CD4-positive, alpha-beta T cell (primary cell): ENCODE data around the gene PPP1R13B. TPM values are rescaled to one million over a fixed set of nuclear protein-coding genes. Genes with fewer than 3 reads are reported as not detected.

ENCODE experiments used
- ATAC-seq: fragments of 200-7000 bp; cut with Tn5 transposase; one replicate; pipeline ENCODE4 v1.10.0; 2022; ENCODE audit warnings: mild to moderate bottlenecking; ENCODE audit not compliant: poor library complexity
- CTCF ChIA-PET: fragments of 350-600 bp; sonication (Branson Sonifier 250); formaldehyde crosslinking; loops from one replicate; lab custom pipeline; 2021; ENCODE audit warnings: antibody characterized with exemption, inconsistent platforms; lab: Charles Lee
- POLR2A ChIA-PET: fragments of 350-600 bp; sonication (Branson Sonifier 250); formaldehyde crosslinking; loops from one replicate; lab custom pipeline; 2021; ENCODE audit warnings: antibody characterized with exemption, inconsistent platforms; lab: Charles Lee
- DNase-seq, 14 experiments: peaks; one replicate each; pipeline ENCODE4 v3.0.0-alpha.2; 2013 to 2020; ENCODE audit warnings: mixed read lengths in 2 of 14
- H3K27ac ChIP-seq, 2 donors: one replicate each; pipeline versions ENCODE4 v1.5.1 to v1.7.0; 2013; ENCODE audit warnings: low read length in 2 of 2, low read depth in 1 of 2, mild to moderate bottlenecking in 1 of 2
- H3K27me3 ChIP-seq, 2 experiments: 1 replicate in 1 of 2; 2 replicates in 1 of 2; pipeline versions ENCODE4 v1.6.1 to v1.7.0; 2013; ENCODE audit warnings: low read length in 2 of 2, control low read depth in 1 of 2, mild to moderate bottlenecking in 1 of 2, moderate library complexity in 1 of 2; ENCODE audit not compliant: insufficient read depth in 2 of 2, control insufficient read depth in 1 of 2
- H3K36me3 ChIP-seq: one replicate; pipeline ENCODE4 v1.6.1; 2013; ENCODE audit warnings: low read length, control low read depth; ENCODE audit not compliant: insufficient read depth
- H3K4me1 ChIP-seq: one replicate; pipeline ENCODE4 v1.6.1; 2013; ENCODE audit warnings: low read length, control low read depth; ENCODE audit not compliant: insufficient read depth
- H3K4me3 ChIP-seq: one replicate; pipeline ENCODE4 v1.5.1; 2013; ENCODE audit warnings: mild to moderate bottlenecking, low read length, moderate library complexity
- H3K9me3 ChIP-seq, 2 experiments: 1 replicate in 1 of 2; 2 replicates in 1 of 2; pipeline versions ENCODE4 v1.6.1 to v1.7.0; 2013; ENCODE audit warnings: low read length in 2 of 2, mild to moderate bottlenecking in 2 of 2, control low read depth in 1 of 2, moderate library complexity in 1 of 2; ENCODE audit not compliant: control insufficient read depth in 1 of 2, insufficient read depth in 1 of 2
- H3K27ac Mint-ChIP-seq: one replicate; pipeline ENCODE4 v1.8.0; 2020; ENCODE audit warnings: mixed read lengths
- H3K27me3 Mint-ChIP-seq: one replicate; pipeline ENCODE4 v1.8.0; 2021; ENCODE audit warnings: mixed read lengths
- H3K36me3 Mint-ChIP-seq: one replicate; pipeline ENCODE4 v1.8.0; 2021; ENCODE audit warnings: low read depth, mixed read lengths
- H3K4me1 Mint-ChIP-seq: one replicate; pipeline ENCODE4 v1.8.0; 2021; ENCODE audit warnings: low read depth, mixed read lengths
- H3K4me3 Mint-ChIP-seq: one replicate; pipeline ENCODE4 v1.8.0; 2020; ENCODE audit warnings: mild to moderate bottlenecking, mixed read lengths
- H3K9me3 Mint-ChIP-seq: one replicate; pipeline ENCODE4 v1.8.0; 2020; ENCODE audit warnings: mixed read lengths
- CTCF ChIP-seq: fragments of 200-600 bp; IDR thresholded peaks from one replicate; pipeline ENCODE4 v1.8.0; 2022; ENCODE audit warnings: antibody characterized with exemption, mild to moderate bottlenecking
- intact Hi-C, 2 experiments: fragments of 100-400 bp; cut with DNase I in 1 of 2; cut with micrococcal nuclease in 1 of 2; formaldehyde crosslinking; loops; one replicate each; pipeline versions ENCODE4 v1.15.1 to v1.9.0; 2023 to 2025; cut with DNase I, micrococcal nuclease
- total RNA-seq, 174 experiments: library from RNA in 2 of 174; stranded (reverse) in 2 of 174; gene quantifications; one replicate each; pipeline ENCODE4 v1.2.3 and lab custom pipeline; 2021 to 2026

PPP1R13B gene
- total RNA-seq, 2 experiments from 2014 or later, result 14.3 to 14.4 TPM

GRCh38 chr14:103708750-103709187 lies 138.6 kb downstream of the PPP1R13B start:
- peaks cover 10% of the 10 kb centered on the region for H3K36me3 Mint-ChIP-seq
- intact Hi-C loops, result no loop called here
- Histone ChIP-seq H3K4me1 (peaks cover 12% of the 10 kb centered on the region), H3K9me3 (no peaks in the 10 kb centered on the region), H3K27ac (no peak overlapping the region), H3K36me3 (peaks cover 4% of the 10 kb centered on the region), H3K4me3 (no peak overlapping the region), H3K27me3 (no peaks in the 10 kb centered on the region)
- no peaks in the 10 kb centered on the region for H3K27me3 Mint-ChIP-seq
- DNase-seq (no peak), ATAC-seq (no peak)
- H3K27ac Mint-ChIP-seq, result no peak overlapping the region
- no peak overlapping the region for H3K4me3 Mint-ChIP-seq
- no peak for TF ChIP-seq CTCF
- no peaks in the 10 kb centered on the region for H3K9me3 Mint-ChIP-seq
- H3K4me1 Mint-ChIP-seq, result peaks cover 5% of the 10 kb centered on the region
- ChIA-PET CTCF (no interaction called here), POLR2A (no interaction called here)

- ChIA-PET CTCF (no interaction called here), POLR2A (no interaction called here)
- intact Hi-C loops, result no loop called here
Observed at GRCh38 chr14:103707329-103708263, 139.8 kb downstream of the PPP1R13B start.

More at GRCh38 chr14:103707329-103708263, 139.8 kb downstream of the PPP1R13B start:
- Mint-ChIP-seq H3K4me3 (no peak overlapping the region), H3K27me3 (no peaks in the 10 kb centered on the region), H3K9me3 (no peaks in the 10 kb centered on the region), H3K36me3 (peaks cover 22% of the 10 kb centered on the region), H3K27ac (no peak overlapping the region), H3K4me1 (no peaks in the 10 kb centered on the region)
- H3K9me3 ChIP-seq, result no peaks in the 10 kb centered on the region
- ATAC-seq (no peak), DNase-seq (no peak)
- TF ChIP-seq CTCF, result no peak
- peaks cover 11% of the 10 kb centered on the region for H3K4me1 ChIP-seq
- H3K27ac ChIP-seq, result no peak overlapping the region
- H3K36me3 ChIP-seq, result peaks cover 12% of the 10 kb centered on the region
- no peak overlapping the region for H3K4me3 ChIP-seq
- no peaks in the 10 kb centered on the region for H3K27me3 ChIP-seq
